ENCODE data around the gene LSS. TPM values are rescaled to one million over a fixed set of nuclear protein-coding genes. Genes with fewer than 3 reads are reported as not detected.

Gene LSS
- total and polyA plus RNA-seq, 2 of the 8 experiments (the other 6 are each of a cell fraction or from before 2014, with no cell fraction given): 96.1 to 123 TPM

DNA sequence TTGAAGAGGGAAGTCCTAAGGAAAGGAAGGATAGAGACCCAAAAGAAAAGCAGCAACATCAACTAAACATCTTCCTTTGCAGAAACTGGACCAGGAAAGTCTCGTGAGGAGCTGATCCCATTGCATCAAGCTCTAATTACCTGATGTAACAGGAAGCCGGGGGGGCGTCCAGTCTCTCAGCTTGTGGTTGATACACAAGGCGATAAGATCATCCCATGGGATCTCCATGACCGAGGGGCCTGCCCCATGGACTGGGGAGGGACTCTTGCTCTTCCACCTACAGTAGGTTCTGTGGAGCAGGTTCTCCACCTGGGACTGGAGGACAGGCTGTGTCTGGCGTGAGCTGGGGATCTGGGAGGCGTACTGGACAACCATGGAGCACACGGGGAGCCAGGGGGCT is 14.8 kb upstream of the LSS start:
- H3K79me2 ChIP-seq (ENCODE audit: control insufficient read depth in 1 of 2, insufficient read depth in 2 of 2, low read length in 2 of 2): no peaks in the 10 kb centered on the region
- H3K23ac ChIP-seq (ENCODE audit: insufficient read length): no peak overlapping the region
- ChIA-PET CTCF (ENCODE audit: partially characterized antibody) (interaction anchor here (0.9 to 2.1 kb wide), 5 partner anchors 10 to 91 kb away, joined by 3 to 4 read pairs (median 3); partner anchors contain the start of gene MCM3AP), POLR2A (ENCODE audit: partially characterized antibody) (interaction anchor here (1.0 to 2.2 kb wide), 4 partner anchors 9 to 17 kb away, joined by 3 to 9 read pairs (median 4); partner anchors contain the start of gene LSS)
- no peak overlapping the region for H3K56ac ChIP-seq (replicated peaks; ENCODE audit: insufficient read length, low read depth, low read length)
- H3K4me2 ChIP-seq (ENCODE audit: insufficient read depth in 1 of 2, low read depth in 2 of 2, low read length in 2 of 2): no peak overlapping the region
- no peak overlapping the region for H3K4me3 ChIP-seq (ENCODE audit: extremely low read depth in 1 of 4, insufficient read depth in 2 of 4, low read depth in 3 of 4, low read length in 4 of 4)
- no peak overlapping the region for H2BK120ac ChIP-seq (replicated peaks; ENCODE audit: low read depth, low read length)
- H4K91ac ChIP-seq (replicated peaks; ENCODE audit: insufficient read length, low read length): no peak overlapping the region
- no peak overlapping the region for H3K14ac ChIP-seq (ENCODE audit: insufficient read length)
- no peaks in the 10 kb centered on the region for H3K27me3 ChIP-seq (replicated peaks in 1 of 4; ENCODE audit: control insufficient read depth in 3 of 4, extremely low read depth in 1 of 4, insufficient read depth in 3 of 4, low read length in 3 of 4)
- H2AK5ac ChIP-seq (ENCODE audit: low read depth, low read length): no peak overlapping the region
- H4K20me1 ChIP-seq (replicated peaks in 1 of 2; ENCODE audit: control insufficient read depth in 1 of 2, insufficient read depth in 2 of 2, low read length in 2 of 2): peaks cover 1 to 7% of the 10 kb centered on the region in 2 experiments
- H2BK12ac ChIP-seq (ENCODE audit: low read depth, low read length): no peak overlapping the region
- H3K9me3 ChIP-seq (ENCODE audit: insufficient read depth in 2 of 2, low read depth in 1 of 2, low read length in 1 of 2): no peaks in the 10 kb centered on the region; a peak in 1 of 4 replicates
- no peak overlapping the region for H3K18ac ChIP-seq (ENCODE audit: extremely low read depth, low read length)
- no peaks in the 10 kb centered on the region for H3K4me1 ChIP-seq (replicated peaks in 1 of 4; ENCODE audit: control insufficient read depth in 3 of 4, insufficient read depth in 4 of 4, low read length in 3 of 4)
- no peak overlapping the region for H2BK15ac ChIP-seq (ENCODE audit: low read length)
- H3K27ac ChIP-seq (ENCODE audit: low read depth, low read length): no peak overlapping the region
- no peak overlapping the region for H4K8ac ChIP-seq (ENCODE audit: extremely low read depth, insufficient read depth, low read length)
- H2BK20ac ChIP-seq (ENCODE audit: low read length): no peak overlapping the region
- no peak overlapping the region for H3K9ac ChIP-seq (replicated peaks in 1 of 4; ENCODE audit: extremely low read depth in 1 of 4, low read depth in 3 of 4, low read length in 3 of 4)
- no peak overlapping the region for H4K5ac ChIP-seq (ENCODE audit: insufficient read length, low read depth, low read length)
- 91% methylated on average over 8 of the region's 8 CpGs; no CpG with 5 or more reads in 1 of the 2 experiments for WGBS, 2 experiments (ENCODE audit: extremely low coverage in 1 of 2, insufficient coverage in 1 of 2, insufficient read length in 1 of 2, insufficient replicate concordance in 2 of 2, low coverage in 1 of 2, low lambda C conversion rate in 2 of 2, missing lambda C conversion rate in 1 of 2)
- FAIRE-seq: no peak
- TF ChIP-seq MAFK (IDR thresholded peaks at IDR 0.05; ENCODE audit: low read depth, low read length) (no peak), POLR2A (IDR thresholded peaks at IDR 0.05; ENCODE audit: control extremely low read depth in 1 of 2, low read depth in 2 of 2, low read length in 2 of 2) (0 out of 3 replicates have a peak, but pooled peaks of 1 of the 2 experiments have one; percentile 1)
- TF ChIP-seq, protein P1, sequence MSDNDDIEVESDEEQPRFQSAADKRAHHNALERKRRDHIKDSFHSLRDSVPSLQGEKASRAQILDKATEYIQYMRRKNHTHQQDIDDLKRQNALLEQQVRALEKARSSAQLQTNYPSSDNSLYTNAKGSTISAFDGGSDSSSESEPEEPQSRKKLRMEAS (IDR thresholded peaks at IDR 0.05): no peak
- H3K4ac ChIP-seq (replicated peaks; ENCODE audit: insufficient read length, low read depth, low read length): no peak overlapping the region
- peaks cover 5% of the 10 kb centered on the region; the same call in 1 of the 2 replicates for H3K79me1 ChIP-seq (ENCODE audit: low read depth, low read length)
- H2AFZ ChIP-seq (ENCODE audit: low read length): no peak overlapping the region
- no peak for DNase-seq (ENCODE audit: low read depth in 1 of 2, low spot score in 2 of 2)
- H2BK5ac ChIP-seq (ENCODE audit: low read depth, low read length): no peak overlapping the region
- peaks cover 25 to 90% (median 73%) of the 10 kb centered on the region in 4 experiments for H3K36me3 ChIP-seq (ENCODE audit: control insufficient read depth in 2 of 4, insufficient read depth in 4 of 4, low read length in 3 of 4)
- H3K23me2 ChIP-seq (ENCODE audit: low read depth, low read length): no peaks in the 10 kb centered on the region

Data from H1 (cell line).